WERI-Rb-1 (cell line): ENCODE data around the gene MYO1H.

ENCODE experiments used
- DNase-seq: peaks from one replicate; pipeline ENCODE4 v3.0.0-alpha.2; 2020
- H3K27ac ChIP-seq: fragments of 250-450 bp; sonication (Bioruptor Pico); 2 replicates; pipeline ENCODE4 v1.5.1; 2020; ENCODE audit warnings: mild to moderate bottlenecking, moderate library complexity
- H3K27me3 ChIP-seq: fragments of 250-450 bp; sonication (Bioruptor Pico); 2 replicates; pipeline ENCODE4 v1.5.1; 2021; ENCODE audit warnings: mild to moderate bottlenecking, low read depth, moderate library complexity; ENCODE audit not compliant: insufficient read depth, severe bottlenecking
- H3K36me3 ChIP-seq: fragments of 250-450 bp; sonication (Bioruptor Pico); 2 replicates; pipeline ENCODE4 v1.5.1; 2020; ENCODE audit warnings: mild to moderate bottlenecking, moderate library complexity
- H3K4me3 ChIP-seq: 2 replicates; pipeline ENCODE4 v1.5.1; 2011; ENCODE audit warnings: low read depth, mild to moderate bottlenecking, control low read depth, low read length
- H3K9me3 ChIP-seq: fragments of 250-450 bp; sonication (Bioruptor Pico); 2 replicates; pipeline ENCODE4 v1.5.1; 2021; ENCODE audit warnings: mild to moderate bottlenecking, moderate library complexity; ENCODE audit not compliant: severe bottlenecking
- CTCF ChIP-seq: IDR thresholded peaks from 2 replicates; pipeline ENCODE4 v1.5.1; 2011; ENCODE audit warnings: low read depth, mild to moderate bottlenecking, control low read depth, inconsistent platforms, low read length

Gene MYO1H

GRCh38 chr12:109493090-109493489 lies 145.4 kb downstream of the MYO1H start:
- H3K36me3 ChIP-seq: peaks cover 41% of the 10 kb centered on the region
- H3K4me3 ChIP-seq: no peak overlapping the region
- H3K9me3 ChIP-seq: no peaks in the 10 kb centered on the region
- H3K27ac ChIP-seq: no peak overlapping the region
- no peak for TF ChIP-seq CTCF
- no peak for DNase-seq
- H3K27me3 ChIP-seq: no peaks in the 10 kb centered on the region

GRCh38 chr12:109493938-109494337 lies 146.2 kb downstream of the MYO1H start:
- TF ChIP-seq CTCF: no peak
- DNase-seq: no peak
- H3K36me3 ChIP-seq: peaks cover 37% of the 10 kb centered on the region
- H3K4me3 ChIP-seq: no peak overlapping the region
- H3K9me3 ChIP-seq: no peaks in the 10 kb centered on the region
- no peaks in the 10 kb centered on the region for H3K27me3 ChIP-seq
- H3K27ac ChIP-seq: no peak overlapping the region

GRCh38 chr12:109494348-109494881 lies 146.7 kb downstream of the MYO1H start:
- no peak overlapping the region for H3K27ac ChIP-seq
- H3K27me3 ChIP-seq: no peaks in the 10 kb centered on the region
- peaks cover 37% of the 10 kb centered on the region for H3K36me3 ChIP-seq
- H3K9me3 ChIP-seq: no peaks in the 10 kb centered on the region
- DNase-seq: no peak
- no peak overlapping the region for H3K4me3 ChIP-seq
- no peak for TF ChIP-seq CTCF

- DNase-seq: no peak
- no peak for TF ChIP-seq CTCF
- no peaks in the 10 kb centered on the region for H3K9me3 ChIP-seq
These were observed 147.3 kb downstream of the MYO1H start for GRCh38 chr12:109495012-109495411.

GRCh38 chr12:109496306-109496705 lies 148.6 kb downstream of the MYO1H start:
- DNase-seq: no peak
- Histone ChIP-seq H3K36me3 (peaks cover 30% of the 10 kb centered on the region), H3K9me3 (no peaks in the 10 kb centered on the region)

More at GRCh38 chr12:109495012-109495411, 147.3 kb downstream of the MYO1H start:
- no peaks in the 10 kb centered on the region for H3K27me3 ChIP-seq
- H3K36me3 ChIP-seq: peaks cover 37% of the 10 kb centered on the region
- no peak overlapping the region for H3K27ac ChIP-seq
- no peak overlapping the region for H3K4me3 ChIP-seq

More at GRCh38 chr12:109496306-109496705, 148.6 kb downstream of the MYO1H start:
- Histone ChIP-seq H3K27ac (no peak overlapping the region), H3K27me3 (no peaks in the 10 kb centered on the region), H3K4me3 (no peak overlapping the region)
- no peak for TF ChIP-seq CTCF
